ENCODE measurements around the gene SORCS1.

The SORCS1 gene

DNA sequence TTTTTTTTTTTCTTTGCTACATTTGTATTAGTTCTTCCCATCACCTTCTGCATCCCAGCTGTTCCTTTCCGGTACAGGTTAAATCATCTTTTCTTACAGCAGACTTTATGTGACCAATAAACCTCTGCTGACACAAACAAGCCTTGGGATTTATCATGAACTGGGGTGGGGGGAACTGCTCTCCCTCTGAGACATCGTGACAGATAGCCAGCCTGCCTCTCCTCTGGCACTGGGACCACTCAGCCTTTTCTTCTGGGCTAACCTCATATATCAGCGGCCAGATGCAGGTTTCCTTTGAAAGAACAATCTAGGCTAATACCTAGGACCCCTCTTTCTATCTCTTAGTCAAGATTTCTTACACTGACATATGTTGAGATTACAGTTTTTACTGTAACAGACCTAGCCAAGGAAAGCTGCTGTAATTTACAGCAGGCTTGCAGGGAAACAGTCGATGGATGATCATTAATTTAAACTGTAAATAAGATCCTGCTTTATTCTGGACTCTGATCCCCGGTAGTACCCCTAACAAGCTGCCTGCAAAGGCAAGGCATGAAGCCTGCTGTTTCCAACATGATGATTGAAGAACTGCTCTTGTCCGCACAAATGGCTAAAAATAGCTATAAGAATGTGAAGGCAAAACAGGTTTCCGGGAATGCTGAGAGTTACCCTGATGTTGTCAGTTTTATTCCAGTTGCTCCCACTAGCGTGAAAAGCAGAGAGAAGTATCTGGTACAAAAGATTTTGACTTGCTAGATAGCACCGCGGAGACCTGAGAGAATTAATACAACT is 338.7 kb downstream of the SORCS1 start:
- no peak for DNase-seq

GRCh38 chr10:106820579-106820978 is 343.9 kb downstream of the SORCS1 start:
- no peak for DNase-seq

GRCh38 chr10:106819490-106819889 is 345.0 kb downstream of the SORCS1 start:
- peak in 1 of 56 donors; percentile 10 for DNase-seq

DNA sequence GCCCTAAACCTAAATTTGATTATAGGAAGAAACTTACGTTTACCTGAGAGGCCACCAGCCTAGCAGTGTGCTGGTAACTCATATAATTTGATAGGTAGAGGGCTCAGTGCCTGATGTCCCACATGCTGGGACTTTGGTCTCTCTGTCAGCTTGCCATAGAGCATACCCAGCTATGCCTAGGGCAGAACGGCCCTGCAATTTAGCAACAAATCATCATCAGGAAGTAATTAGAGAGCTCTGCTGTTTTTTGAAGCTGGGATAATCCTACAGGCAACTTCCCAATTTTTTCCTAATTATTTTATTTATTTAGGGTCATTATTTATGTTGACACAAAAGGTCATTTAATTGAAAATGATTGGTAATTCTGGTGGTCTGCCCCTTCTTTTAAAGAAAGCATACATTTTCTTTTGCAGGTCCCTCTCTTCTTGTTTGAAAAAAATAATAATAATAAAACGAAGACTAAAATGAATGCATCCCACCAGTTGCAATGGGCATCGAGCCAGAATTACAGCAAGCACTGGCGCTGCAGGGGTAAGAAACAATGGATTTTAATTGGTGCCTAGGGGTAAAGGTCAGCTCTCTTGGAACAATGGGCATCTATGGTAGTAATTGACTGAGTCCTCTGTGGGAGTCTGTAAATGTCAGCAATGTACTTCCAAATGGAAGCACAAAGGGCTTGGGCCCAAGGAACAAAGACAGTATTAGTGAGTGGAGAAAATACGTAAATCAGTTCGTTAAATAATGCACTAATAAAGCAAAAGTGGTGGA is 348.0 kb downstream of the SORCS1 start:
- no peak for DNase-seq

GRCh38 chr10:106815427-106816043 is 349.0 kb downstream of the SORCS1 start:
- no peak for DNase-seq

GRCh38 chr10:106804992-106805582 is 359.4 kb downstream of the SORCS1 start:
- no peak for DNase-seq

GRCh38 chr10:106802949-106803348 is 361.6 kb downstream of the SORCS1 start:
- DNase-seq = no peak

DNA sequence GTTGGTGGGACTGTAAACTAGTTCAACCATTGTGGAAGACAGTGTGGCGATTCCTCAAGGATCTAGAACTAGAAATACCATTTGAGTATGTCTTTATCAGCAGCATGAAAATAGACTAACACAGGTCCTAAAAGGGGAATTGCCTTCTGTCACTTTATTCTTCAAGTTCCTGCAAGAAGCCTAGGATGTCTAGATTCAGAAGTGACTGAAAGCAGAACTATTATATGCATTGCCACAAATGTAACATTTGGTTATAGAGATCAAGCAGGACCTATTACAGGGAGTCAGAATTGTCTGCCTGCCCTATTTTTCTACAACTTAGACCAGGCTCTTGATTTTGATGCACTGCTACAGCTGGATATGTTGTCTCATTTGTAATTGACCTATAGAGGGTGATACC is 364.7 kb downstream of the SORCS1 start:
- DNase-seq = no peak

DNA sequence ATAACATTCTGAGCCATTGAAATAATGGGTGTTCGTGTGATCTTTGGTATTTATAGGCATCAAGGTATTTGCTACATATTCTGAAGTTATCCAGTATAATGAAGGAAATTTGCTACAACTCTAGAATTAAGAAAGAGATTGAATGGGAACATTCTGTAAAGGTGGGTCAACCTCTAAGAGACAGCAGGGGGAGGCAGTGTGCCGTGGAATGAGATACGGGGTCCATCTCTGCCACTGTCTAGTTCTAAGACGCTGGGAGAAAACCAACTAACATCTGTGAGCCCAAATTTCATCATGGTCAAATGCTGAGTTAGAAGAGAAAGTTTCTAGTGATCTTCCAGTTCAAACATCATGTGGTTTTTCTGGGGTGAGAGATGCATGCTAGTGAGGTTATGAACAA is 368.9 kb downstream of the SORCS1 start:
- peak in 21 of 56 donors; percentile 0 to 68 (median 7) for DNase-seq

GRCh38 chr10:106793617-106794016 is 370.9 kb downstream of the SORCS1 start:
- DNase-seq = no peak

DNA sequence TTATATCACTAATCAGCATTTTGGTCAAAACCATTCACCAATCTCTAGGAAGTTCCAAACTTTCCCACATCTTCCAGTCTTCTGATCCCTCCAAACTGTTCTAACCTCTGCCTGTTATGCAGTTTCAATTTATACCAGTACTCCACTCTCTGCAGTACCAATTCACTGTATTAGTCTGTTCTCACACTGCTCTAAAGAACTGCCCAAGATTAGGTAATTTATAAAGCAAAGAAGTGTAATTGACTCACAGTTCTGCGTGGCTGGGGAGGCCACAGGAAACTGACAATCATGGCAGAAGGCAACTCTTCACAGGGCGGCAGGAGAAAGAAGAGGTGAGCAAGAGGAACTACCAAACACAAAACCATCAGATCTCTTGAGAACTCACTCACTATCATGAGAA is 374.9 kb downstream of the SORCS1 start:
- DNase-seq = no peak

GRCh38 chr10:106788982-106789381 is 375.5 kb downstream of the SORCS1 start:
- no peak for DNase-seq

DNA sequence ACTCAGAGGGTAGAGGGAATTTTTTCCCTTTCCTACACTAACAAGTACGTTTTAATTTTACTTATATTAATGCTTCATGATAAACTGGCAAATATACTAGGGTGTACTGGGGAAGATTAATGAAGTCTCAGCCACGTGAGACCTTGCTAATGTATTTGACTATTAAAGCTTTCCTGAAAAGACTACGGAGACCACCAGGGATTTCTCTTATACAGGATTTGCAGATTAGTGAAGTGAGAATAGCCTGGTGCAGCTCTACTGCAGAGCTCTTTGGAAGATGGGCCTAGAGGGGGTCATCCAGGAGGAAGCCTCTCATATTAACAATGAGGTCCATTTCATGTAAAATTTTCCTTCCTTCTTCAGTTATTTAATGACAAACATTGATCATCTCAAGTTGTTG is 379.0 kb downstream of the SORCS1 start:
- no peak for DNase-seq

GRCh38 chr10:106780632-106781031 is 383.9 kb downstream of the SORCS1 start:
- no peak for DNase-seq

DNA sequence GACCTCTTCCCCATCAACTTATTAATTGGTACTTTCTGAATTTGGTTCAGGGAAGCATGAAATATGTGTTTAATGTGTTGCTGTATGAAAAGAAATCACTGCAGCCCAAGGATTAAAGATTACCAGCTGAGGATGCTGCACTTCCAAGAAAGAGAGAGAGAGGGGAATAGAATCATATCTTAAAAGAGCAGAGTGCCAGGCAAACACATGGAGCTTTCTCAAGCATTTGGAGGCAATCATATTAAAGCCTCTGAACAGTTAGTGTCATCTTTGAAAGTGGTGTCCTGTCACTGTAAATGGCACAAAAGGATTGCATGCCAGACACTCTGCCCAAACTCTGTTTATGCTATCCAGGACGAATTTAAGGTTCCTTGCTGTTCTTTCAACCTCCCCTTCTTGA is 386.7 kb downstream of the SORCS1 start:
- no peak for DNase-seq

DNA sequence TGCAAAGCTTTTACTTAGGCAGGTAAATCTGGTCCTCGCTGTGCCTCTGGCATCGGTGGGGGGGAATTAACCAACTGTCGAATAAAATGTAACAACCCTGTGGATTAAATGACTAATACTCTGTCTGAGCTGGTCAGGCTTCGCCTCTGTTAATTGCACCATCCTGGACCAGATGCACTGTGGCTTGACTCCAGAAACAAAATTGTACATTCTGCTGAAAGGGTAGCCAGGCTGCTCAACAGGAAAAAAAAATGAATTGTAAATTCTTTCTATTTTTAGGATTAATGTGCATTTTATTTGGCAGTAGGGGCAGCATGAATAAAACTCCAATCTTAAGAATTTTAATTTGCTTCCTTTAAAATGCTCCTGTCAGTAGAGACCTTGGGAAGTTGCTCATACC is 389.4 kb downstream of the SORCS1 start:
- no peak for DNase-seq

GRCh38 chr10:106772957-106773356 is 391.5 kb downstream of the SORCS1 start:
- DNase-seq = no peak

DNA sequence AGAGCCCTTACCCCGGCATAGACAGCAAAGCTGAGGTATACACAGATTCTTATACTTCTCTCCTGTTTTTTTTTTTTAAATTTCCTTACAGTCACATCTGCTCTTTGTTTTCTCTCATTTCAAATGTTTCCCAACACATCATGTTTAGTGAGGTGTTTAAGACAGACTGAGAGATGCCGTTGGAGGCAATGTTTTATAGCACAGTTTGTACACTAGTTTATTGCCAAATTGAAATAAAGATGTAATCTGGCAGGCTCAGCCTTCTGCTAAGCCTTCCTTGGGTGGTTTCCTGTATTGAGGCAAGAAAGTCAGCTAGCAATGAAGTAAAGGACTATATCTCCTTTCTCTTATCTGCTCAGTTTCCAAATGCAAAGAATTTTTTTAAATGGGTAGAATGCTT is 393.4 kb downstream of the SORCS1 start:
- DNase-seq = no peak

DNA sequence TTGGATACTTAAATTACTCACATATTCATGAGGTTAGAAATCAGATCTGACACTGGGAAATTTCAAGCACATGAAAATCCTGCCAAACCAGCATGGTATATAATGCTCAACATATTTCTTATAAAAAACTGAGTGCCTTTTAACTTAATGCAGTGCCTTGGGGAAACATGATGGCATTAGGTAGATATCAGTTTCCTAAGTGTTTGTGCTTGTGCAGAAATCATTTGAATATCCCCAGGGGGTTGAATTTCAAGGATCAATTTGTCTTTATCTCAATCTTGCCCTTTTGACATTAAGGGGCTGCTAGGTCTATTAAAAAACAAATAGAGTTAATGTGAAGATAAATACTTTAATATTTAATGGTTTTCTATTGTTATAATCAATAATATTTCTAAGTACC is 396.3 kb downstream of the SORCS1 start:
- no peak for DNase-seq

GRCh38 chr10:106765928-106766327 is 398.6 kb downstream of the SORCS1 start:
- no peak for DNase-seq

DNA sequence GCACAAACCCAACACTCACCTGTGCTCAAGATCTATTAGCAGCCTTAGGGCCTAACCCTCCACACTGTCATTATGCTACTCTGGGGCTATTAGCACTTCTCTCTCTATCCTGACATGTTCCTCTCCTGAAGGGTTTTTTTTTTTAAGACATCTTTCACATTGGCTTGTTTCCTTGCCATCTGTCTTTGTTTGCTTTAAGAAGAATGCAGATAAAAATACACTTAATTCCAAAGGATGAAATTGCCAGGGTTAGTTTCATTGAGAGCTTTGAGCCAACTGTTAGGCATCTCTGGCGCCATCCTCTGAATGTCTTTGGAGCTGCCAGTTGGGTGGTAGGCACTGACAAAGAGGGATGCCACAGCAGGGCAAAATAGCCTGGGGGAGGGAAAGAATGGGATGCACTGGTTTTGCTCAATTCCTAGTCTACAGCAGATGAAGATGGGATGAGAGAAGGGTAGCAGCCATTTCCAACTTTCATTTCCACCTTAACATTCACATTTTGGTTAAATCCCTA is 399.2 kb downstream of the SORCS1 start:
- DNase-seq = no peak

DNA sequence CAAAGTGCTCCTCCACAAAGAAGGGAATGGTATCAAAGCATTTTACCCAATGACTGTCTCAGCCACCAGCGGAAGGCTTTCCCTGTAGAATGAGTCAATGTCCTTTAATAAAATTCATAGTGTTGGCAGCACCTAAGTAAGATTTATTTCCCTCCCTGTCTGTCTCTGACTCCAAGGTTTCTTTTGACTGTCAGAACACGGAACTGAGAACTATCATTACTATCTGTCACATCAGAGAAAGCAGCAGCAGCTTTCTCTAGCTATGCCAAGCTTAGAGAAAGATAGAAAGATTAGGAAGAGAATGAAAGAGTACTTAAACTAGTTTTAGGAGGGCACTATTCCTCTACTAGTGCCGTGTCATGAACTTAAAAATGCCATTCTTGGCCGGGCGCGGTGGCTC is 400.1 kb downstream of the SORCS1 start:
- no peak for DNase-seq
